GM18498 (cell line): ENCODE results near the gene LRRC14B.

Experiments
- ATAC-seq: cut with Tn5 transposase; IDR thresholded peaks from one replicate; pipeline ENCODE4 v1.9.1; 2021; ENCODE audit warnings: mild to moderate bottlenecking, moderate library complexity; ENCODE audit not compliant: unreplicated experiment

The LRRC14B gene

DNA sequence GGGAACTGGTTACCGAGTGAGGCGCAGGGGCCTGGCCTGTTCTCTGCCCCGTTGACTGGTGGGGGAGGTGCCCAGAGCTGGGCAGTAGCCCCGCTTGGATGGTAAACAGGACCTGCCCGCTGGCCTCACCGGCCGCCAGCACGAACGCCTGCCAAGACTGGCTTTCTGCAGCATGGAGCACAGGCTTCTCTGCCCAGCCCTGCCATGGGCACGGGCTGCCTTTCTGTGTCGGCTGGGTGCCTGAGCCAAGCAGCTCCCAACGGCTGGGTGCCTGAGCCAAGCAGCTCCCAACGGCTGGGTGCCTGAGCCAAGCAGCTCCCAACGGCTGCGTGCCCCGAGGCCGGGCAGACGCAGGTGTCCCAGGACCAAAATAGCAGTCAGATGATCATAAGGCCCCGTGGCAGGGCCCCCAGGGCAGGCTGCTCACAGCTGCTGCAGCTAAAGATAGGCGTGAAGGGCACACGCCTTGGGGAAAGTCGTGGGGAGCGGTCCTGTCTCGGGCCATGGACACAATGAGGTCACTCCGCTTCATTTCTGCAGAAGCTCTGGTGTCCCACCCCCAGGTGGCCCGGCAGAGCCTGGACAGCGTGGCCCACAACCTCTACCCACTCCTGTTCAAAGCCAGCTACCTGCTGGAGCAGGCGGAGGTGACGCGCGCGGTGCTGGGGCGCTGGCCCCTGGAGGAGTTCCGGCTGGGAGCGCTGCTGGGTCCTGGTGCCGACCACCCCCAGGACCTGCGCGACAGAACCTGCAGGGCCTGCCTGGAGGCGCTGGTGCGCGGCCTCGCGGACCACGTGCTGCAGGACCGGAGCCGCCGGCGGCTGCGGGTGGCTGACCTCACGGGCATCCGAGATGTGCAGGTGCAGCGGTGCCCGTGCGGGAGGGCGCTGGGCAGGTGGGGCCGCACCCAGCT is at the start of gene LRRC14B:
LRRC14B (plus strand) TSS at position 460 of the 913 bp plus-strand sequence; CDS start at position 504, 44 bp downstream.
- peak; percentile 34 for ATAC-seq

DNA sequence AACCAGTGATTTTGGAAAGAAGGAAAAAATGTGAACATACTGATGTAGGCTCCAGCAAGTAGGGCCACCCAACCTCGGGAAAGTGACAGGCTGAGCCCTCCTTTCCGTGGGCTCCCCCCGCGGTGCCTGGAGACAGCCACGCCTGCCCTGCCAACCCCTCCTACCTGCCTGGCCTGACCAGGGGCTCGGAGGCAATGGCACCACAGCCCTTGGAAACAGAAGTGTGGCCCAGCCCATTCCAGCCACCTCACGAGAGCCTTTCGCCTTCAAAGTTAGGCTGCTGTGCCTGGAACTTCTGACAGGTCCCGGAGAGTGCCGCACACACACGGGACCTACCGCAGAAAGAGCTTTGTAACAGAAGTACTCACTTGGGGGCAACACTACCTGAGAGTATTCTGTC is 49.5 kb upstream of the LRRC14B start:
- ATAC-seq: no peak

DNA sequence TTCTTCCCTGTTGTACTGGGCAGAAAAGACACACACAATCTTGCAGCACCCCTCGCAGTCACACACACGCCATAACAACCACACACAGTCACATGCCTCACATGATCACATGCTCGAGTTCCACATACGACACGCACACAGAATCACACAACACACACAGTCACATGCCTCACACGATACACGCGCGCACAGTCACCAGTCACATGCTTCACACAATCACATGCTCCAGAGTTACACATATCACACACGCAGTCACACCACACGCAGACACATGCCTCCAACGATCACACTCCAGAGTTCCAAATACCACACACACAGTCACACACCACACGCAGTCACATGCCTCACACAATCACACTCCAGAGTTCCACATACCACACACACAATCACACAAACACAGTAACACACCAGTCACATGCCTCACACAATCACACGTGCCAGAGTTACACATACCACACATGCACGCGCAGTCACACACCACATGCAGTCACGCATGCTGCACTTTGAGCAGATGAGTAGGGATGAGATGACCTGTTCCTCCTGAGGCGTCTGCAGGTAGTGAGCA is 49.0 kb upstream of the LRRC14B start:
- ATAC-seq: no peak

DNA sequence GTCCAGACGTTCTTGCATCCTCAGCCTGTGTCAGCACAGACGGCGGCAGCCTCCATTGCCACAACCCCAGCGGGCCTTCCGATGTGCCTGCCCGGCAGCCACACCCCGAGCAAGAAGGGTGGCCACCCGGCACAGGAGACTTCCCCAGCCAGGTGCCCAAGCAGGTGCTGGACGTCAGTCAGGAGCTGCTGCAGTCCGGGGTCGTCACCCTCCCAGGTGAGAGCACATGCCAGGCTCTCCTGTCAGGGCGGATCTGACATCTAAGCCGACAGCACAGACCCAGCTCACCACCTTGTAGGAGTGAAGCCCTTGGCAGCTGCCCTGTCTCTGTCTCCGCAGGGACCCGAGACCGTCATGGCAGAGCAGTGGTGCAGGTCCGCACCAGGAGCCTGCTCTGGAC is 48.3 kb upstream of the LRRC14B start:
- no peak for ATAC-seq

DNA sequence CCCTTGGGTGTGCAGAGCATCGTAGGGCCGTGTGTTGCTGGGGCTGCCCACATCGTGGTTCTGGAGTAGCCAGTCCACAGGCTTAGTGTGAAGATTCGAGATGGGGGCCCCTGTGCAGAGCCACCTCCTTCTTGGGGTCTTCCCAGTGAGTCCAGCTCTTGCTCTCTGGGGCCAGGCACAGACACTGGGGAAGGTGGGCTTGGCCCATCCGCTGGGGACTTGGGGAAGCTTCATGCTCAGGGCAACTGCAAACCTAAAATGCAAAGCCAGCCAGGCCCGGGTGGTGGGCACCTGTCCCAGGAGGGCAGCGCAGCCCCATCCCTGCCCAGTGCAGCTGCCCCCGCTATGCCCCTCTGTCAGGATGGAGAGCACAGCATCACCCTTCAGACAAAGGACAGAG is 46.4 kb upstream of the LRRC14B start:
- ATAC-seq: no peak

DNA sequence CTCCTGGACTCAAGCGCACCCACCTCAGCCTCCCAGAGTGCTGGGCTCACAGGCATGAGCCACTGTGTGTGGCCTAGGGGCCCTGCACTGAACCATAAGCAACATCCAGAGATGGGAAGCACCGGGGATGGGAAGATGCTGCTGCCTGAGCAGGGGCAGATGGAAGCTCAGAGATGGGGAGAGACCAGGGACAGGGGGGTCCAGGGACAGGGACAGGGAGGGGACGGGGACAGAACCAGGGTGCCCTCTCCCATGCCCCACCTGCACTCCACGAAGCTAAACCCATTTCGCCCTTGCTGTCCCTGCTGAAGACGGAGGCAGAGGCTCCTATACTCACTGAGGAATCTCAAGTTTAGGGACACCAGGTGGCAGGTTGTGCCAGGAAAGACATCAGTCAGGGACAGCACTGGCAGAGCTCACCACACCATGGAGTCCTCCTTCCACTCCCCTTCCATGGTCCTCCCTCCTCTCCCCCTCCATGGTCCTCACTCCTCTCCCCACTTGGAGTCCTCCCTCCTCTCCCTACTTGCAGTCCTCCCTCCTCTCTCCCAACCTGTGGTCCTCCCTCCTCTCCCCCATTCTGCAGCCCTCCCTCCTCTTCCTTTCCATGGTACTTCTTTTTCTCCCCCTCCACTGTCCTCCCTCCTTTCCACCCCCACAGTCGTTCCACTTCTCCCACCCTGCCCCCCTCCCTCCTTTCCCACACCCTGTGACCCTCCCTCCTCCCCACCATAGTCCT is 45.5 kb upstream of the LRRC14B start:
- ATAC-seq: no peak

DNA sequence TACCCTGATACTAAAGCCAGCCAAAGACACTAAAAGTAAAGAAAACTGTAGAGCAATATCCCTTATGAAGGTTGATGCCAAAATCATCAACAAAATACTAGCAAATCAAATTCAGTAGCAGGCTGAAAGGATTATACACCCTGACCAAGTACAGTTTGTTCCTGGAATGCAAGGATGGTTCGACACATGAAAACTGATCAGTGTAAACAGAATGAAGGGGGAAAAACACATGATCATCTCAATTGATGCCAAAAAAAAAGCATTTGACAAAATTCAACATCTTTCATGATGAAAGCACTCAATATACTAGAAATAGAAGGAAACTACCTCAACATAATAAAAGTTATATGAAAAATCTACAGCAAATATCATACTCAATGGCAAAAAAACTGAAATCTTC is 43.5 kb upstream of the LRRC14B start:
- ATAC-seq: no peak

DNA sequence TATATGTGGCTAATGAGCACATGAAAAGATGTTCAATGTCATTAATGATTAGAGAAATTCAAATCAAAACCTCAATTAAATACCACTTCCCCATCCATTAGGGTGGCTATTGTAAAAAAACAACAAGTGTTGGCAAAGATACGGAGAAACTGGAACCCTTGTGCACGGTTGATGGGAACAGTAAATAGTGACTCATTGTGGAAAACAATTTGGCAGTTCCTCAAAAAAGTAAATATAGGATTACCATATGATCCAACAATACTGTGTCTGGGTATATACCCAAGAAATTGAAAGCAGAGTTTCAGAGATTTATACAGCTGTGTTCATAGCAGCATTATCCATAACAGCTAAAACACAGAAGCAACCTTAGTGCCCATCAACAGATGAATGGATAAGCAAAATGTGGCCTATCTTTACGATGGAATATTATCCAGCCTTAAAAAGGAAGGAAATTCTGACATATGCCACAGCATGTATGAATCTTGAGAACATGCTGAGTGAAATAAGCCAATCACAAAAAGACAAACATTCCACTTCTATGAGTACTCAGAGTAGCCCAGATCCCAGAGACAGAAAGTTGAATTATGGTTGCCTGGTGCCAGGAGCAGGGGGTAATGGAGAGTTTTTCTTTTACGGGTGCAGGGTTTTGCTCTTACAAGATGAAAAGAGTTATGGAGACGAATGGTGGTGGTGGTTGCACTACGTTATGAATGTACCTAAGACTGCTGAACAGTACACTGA is 41.4 kb upstream of the LRRC14B start:
- ATAC-seq: no peak

DNA sequence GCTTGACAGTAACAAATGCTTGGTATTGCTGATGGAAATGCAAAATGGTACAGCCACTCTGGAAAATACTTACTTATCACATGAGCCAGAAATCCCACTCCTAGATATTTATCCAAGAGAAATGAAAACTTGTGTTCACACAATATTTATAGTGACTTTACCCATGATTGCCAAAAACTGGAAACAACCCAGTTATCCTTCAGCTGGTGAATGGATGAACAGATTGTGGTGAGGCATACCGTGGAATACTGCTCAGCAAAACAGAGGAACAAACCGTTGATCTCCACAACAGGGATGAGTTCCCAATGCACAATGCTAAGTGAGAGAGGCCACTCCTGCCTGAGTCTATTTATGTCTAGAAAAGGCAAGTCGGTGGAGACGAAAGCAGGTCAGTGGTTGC is 40.5 kb upstream of the LRRC14B start:
- no peak for ATAC-seq

DNA sequence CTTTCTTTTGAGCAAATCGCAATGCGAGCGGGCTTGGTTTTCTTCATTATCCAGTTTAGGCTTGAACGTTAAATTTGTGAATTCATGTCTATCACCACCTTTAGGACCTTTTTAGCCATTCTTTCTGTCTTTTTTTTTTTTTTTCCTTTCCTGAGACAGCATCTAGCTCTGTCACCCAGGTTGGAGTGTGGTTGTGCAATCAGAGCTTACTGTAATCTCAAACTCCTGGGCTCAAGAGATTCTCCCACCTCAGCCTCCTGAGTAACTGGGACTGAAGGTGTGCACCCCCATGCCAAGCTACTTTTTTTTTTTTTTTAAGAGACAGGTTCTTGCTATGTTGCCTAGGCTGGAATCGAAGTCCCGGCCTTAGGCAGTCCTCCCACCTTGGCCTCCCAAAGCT is 39.2 kb upstream of the LRRC14B start:
- no peak for ATAC-seq

DNA sequence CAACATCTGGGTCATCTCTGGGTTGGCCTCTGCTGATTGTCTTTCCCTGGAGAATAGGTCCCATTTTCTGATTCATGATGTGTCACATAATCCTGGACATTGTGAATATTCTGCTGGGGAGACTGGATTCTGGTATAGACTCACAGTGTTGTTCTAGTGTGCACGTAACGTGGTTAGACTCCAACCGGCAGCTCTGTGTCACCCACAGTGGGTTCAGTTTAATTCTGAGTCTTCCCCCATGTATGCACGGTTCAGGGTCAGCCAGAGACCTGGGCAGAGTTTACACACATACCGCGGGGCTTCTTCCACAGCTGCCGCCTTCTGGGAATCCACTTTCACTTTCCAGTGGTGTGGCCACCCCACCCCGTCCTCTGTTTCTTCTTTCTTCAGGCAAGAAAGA is 38.0 kb upstream of the LRRC14B start:
- no peak for ATAC-seq

DNA sequence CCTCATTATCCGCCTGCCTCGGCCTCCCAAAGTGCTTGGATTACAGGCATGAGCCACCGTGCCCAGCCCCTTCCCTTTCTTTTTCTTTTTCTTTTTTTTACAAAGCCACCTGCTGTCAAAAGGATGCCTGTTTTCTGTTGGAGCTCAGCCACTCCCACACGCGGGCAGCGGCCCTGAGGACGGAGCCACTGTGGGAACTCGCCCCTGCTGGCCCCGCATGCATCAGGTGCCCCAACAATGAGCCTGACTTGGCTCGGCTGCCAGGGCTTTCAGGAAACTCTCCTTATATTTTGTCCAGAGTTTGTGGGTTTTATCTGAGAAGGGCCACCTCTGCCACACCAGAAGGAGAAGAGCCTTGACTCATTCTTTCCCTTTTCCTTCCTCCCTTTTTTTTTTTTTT is 37.1 kb upstream of the LRRC14B start:
- no peak for ATAC-seq

DNA sequence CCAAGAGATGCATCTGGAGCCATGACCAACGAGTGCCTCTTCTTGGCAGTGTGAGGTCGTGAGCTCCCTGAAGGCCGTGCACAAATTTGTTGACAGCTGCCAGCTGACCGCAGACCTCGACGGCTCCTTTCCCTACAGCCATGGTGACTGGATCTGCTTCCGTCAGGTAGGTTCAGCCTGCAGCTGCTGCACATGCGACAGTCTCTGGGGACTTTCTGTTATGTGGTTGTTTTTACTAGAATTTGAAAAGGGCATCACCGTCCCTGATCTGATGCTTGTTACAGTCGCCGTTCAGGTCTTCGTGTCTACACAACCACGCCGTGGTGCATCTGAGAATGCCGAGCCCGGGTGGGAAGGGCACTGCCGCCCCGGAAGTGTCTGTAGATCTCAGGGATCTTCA is 36.5 kb upstream of the LRRC14B start:
- ATAC-seq: no peak

DNA sequence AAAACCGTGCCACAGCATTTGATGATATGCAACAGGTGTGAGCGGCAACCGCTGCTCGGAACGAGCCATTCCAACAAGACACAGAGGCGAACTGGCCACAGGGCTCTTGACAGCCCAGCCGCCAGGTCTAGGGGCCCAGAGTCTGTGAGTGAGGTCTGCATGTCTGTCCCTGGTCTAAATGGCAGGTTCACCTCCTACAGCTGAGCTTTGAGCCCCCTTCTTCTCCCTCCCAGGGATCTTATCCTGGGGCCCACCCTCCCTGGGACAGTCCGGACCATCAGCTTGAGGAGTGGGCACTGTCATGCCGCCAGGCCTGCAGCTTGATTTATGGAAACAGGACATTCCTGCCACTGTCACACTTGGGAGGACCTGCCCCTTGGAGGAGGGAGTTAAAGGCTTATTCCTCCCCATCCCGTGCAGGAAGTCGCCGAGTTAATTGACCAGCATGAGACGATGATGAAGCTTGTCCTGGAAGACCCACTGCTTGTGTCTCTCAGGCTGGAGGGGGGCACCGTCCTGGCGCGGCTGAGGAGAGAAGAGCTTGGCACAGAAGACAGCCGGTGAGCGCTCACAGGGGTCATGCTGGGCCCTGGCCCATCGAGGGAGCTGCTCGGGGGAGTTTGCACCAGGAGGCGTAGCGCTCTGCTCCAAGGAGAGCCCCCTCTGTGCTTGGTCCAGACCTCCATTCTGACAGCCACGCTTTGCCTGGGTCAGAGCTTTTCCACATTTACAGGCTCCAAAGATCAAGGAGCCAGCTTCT is 35.5 kb upstream of the LRRC14B start:
- ATAC-seq: no peak

DNA sequence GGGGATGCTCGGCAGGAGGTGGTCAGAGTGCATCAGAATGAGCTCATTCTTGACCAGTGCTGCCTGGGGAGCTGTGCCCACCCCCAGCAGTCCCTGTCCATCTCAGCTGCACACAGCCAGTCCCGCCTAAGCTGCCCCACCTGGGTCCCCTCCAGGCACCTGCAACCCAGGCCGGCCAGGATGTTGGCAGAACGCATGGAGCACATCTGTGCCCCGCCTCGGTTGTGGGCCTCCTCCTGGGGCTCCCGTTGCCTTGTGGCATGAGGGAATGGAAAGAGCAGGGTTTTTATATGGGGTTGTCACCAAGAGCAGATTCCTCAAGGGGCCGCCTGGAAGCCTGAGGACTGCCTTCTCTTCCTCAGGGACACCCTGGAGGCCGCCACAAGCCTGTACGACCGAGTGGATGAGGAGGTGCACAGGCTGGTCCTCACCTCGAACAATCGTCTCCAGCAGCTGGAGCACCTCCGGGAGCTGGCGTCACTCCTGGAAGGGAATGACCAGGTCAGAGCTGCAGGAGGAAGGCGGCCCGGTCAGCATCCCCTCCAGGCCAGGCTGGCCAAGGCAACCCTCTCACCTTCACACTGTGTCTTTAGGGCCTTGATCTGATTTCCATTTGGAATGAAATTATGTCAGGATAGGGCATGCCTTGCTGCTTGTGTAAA is 34.8 kb upstream of the LRRC14B start:
- no peak for ATAC-seq

DNA sequence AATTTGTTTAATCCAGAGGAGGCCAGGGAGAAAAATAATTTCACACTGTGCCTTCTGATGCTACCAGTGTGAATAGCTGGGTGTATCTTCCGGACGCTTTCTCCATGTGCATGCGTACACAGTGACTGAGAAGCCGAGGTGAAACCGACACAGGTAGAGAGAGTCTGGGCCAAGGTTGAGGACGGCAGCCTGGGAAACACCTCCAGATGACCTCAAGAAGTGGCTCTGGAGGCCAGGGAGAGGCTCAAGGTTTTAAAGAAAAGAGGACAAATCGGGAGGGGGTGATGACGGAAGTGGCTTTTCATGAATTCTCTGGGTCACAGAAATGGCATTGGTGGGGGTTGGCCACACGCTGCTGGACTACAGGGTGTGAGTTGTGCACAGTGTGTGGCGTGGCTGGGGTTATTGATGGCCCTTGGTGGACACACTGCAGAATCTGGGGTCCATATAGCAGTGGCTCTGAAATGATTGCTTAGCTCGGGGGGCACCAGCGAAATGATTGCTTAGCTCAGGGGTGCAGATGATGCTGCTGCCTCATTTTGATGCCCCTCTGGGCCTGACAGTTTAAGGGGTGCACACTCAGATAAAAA is 34.1 kb upstream of the LRRC14B start:
- no peak for ATAC-seq

DNA sequence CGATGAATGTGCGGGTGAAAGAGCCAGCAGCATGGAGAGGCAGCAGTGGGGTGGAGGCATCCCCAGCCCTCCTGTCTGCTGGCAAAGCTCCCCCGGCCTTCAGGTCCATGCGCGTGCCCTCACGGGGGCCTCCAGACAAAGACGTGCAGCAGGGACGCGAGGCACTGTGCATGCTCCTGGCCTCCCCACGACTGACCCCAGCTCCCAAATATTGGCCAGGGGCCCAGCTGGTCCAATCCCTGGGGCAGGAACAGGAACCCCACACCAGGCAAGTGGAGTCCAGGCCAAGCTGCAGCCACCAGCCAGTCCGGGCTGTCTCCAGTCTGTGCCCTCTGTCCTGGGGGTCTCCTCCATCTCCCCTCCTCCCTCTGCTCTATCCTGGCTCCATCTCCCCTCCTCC is 33.5 kb upstream of the LRRC14B start:
- ATAC-seq: no peak

DNA sequence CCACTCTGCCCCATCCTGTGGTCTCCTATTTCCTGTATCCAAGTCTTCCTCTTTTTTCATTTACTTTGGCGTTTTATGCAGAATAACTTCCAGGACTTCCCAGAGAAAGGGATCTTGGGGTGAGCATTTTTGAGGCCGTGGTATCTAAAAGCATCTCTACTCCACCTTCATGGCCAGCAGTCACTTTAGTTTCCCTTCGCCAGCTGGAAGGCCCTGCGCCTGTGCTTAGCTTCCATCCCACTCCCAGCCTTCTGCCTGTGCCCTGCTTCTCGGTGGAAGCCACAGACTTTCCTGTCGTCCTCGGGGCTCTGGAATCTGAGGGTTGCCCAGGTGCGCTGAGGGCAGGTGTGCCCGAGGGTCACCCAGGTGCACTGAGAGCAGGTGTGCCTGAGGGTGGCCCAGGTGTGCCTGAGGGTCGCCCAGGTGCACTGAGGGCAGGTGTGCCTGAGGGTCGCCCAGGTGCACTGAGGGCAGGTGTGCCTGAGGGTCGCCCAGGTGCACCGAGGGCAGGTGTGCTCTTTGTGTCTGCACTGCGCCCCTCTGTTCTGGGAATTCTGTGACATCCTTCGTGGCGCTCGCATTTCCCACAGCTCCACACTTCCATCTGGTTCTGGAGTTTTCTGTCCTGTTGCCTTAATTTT is 32.4 kb upstream of the LRRC14B start:
- ATAC-seq: no peak
